Lower leg skin (tissue), 3 donors: ENCODE measurements around the gene NFIX.

Experiments used
- CTCF ChIP-seq, 3 donors: fragments of 450-650 bp; IDR thresholded peaks; one replicate each; pipeline ENCODE4 v1.5.1; 2016; ENCODE audit warnings: antibody characterized with exemption in 3 of 3, mild to moderate bottlenecking in 3 of 3, moderate library complexity in 2 of 3
- POLR2A ChIP-seq, 2 donors: fragments of 450-650 bp; IDR thresholded peaks; one replicate each; pipeline ENCODE4 v1.6.1; 2016 to 2017; ENCODE audit warnings: antibody characterized with exemption in 2 of 2, mild to moderate bottlenecking in 1 of 2, moderate library complexity in 1 of 2

GRCh38 chr19:13089139-13089856 is 94.0 kb downstream of the NFIX start:
- TF ChIP-seq CTCF (IDR thresholded peaks at IDR 0.05), result no peak
- TF ChIP-seq POLR2A (IDR thresholded peaks at IDR 0.05), result no peak
